OCI-LY3 (cell line): Measurements from ENCODE around the gene PPHLN1.

Experiments
- CTCF ChIP-seq: fragments of 200-600, 300-600 bp; sonication (generic); IDR thresholded peaks from 2 replicates; pipeline ENCODE4 v1.5.1; 2014; ENCODE audit warnings: antibody characterized with exemption, low read length, low read depth
- EZH2phosphoT487 ChIP-seq: fragments of 200-600 bp; shearing (Covaris generic); IDR thresholded peaks from 2 replicates; pipeline ENCODE4 v1.6.1; 2018; ENCODE audit warnings: antibody characterized with exemption, mixed run types, low read depth

GRCh38 chr12:42281278-42281677, 44.7 kb upstream of the PPHLN1 start:
- TF ChIP-seq CTCF: no peak
- no peak for TF ChIP-seq EZH2phosphoT487
